HG03159 (cell line): ENCODE measurements around the gene MYO5A.
"Not testable (repeated sequence)": the region's sequence is repeated elsewhere in the genome, so short reads cannot be mapped to it uniquely, and the experiment has no call there.

Source experiments
- ATAC-seq: cut with Tn5 transposase; IDR thresholded peaks from one replicate; pipeline ENCODE4 v1.9.1; 2021; ENCODE audit warnings: mild to moderate bottlenecking, moderate library complexity; ENCODE audit not compliant: unreplicated experiment

Gene MYO5A

DNA sequence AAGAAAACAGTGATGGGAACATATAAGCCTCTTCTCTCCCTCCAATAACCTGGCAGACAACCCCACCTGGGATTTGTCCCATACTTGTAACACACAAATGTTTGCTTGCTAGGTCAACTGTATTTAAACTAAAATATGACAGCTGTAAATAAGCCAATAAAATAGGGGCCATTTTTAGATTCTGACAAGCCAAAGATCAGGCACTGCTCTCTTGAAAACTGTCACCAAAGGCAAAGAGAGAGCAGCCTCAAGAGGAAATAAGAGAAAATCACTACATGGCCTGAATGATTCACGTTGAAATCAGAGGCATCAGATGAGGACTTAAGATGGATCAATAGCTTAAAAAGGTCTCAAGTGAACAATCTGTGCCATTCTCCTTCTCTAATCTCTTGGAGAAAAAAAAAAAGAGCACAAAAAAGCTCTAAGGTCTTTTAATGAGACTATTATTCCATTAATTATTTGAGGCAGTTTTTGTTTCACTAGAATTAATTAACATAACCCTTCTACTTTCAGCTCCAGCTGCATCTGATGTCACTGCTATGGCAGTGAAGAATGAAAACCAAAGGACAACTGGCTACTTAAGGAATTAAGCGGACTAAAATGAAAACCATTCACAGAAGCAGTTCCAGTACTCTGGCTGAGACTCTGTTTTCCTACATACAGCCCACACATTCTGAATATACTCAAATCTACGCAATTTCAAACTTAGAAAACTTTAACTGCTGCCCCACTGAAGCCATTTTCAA, 19.0 kb downstream of the MYO5A start:
- no peak for ATAC-seq

DNA sequence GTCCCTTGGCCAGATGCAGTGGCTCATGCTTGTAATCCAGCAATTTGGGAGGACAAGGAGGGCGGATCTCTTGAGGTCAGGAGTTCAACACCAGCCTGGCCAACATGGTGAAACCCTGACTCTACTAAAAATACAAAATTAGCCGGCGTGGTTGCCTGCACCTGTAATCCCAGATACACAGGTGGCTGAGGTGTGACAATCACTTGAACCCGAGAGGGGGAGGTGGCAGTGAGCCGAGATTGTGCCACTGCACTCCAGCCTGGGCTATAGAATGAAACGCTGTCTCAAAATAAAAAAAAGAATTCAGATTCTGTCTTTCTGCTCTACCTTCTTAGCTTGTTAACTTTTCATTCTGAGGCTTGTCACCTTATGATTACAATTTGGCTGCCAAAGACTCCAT, 22.1 kb downstream of the MYO5A start:
- no peak for ATAC-seq

DNA sequence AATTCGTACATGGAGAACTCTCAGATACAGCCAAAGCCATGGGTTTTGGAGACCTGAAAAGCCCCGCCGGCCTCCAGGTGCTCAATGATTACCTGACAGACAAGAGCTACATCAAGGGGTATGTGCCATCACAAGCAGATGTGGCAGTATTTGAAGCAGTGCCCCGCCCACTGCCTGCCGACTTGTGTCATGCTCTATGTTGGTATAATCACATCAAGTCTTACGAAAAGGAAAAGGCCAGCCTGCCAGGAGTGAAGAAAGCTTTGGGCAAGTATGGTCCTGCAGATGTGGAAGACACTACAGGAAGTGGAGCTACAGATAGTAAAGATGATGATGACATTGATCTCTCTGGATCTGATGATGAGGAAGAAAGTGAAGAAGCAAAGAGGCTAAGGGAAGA, 23.5 kb downstream of the MYO5A start:
- ATAC-seq: no peak

DNA sequence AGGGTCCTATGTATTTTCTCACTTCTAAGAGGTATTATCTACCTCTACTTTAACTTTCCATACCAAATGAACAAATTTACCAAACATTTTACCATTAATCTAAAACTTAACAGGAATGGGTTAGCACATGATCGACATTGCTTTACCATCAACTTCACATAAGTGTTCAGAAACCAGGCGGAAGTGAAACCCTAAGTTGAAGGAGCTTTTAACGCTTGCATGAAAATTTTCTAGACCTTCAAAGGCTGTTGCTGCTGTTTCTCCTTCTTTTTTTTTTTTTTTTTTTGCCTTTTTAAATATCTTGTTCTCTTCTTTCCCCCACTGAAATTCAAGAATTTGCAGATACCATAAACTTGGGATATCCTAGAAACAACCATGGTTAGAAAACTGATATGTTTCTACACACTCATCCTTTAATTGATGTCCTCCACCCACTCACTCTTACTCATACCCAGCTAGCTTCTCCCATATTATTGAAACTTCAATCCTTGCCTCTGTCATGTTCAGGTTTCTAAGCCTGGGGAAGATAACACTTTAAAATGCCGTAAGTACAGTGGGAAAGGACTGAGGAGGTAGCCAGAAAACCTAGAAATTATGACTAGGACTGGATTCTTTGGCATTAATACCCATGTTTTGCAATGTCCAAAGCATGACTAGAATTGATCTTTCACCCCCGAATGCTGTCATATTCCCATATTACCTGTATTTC, 24.7 kb downstream of the MYO5A start:
- ATAC-seq: peak; percentile 87

DNA sequence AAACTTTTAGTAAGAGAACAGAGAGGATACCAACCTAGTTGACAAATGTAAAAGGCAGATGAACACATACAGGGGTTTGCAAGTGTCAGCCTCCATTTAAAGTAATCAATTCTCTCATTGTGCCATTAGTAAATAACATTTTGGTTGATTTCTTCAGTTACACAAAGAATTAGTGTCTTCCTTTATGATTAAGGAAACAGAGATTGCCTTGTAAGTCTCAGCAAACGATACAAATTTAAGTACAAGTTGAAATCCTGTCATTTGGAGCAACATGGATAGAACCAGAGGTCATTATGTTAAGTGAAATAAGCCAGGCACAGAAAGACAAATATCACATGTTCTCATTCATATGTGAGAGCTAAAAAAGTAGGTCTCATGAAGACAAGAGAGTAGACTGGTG, 26.1 kb downstream of the MYO5A start:
- no peak for ATAC-seq

DNA sequence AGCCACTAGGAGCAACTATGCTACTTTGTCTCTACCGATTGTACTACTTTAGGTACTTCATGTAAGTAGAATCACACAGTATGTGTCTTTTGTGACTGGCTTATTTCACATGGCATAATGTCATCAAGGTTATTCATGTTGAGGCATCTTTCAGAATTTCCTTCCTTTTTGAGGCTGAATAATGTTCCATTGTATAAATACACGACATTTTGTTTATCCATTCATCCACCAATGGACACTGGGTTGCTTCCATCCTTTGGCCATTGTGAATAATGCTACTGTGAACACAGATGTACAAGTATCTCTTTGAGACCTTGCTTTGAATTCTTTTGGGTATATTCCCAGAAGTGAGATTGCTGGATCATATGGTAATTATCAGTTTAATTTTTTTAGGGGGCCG, 29.2 kb downstream of the MYO5A start:
- no peak for ATAC-seq

DNA sequence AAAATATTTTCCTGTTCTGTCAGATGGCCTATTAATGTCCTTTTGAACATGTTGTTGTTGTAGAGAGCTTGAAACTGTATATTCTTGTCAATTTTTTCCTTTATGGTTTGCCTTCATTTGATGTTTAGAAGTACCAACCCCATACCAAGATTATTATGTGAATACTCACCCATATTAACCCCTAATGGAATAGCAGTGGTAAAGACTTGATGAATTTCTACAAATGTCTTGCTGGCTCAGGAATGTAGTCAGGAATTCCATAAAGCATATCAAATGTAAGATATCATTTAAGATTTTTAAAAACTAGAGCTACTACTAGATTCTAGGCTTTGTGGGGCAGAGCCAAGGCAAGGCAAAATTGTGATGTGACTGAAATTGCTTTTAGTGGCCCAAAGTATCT, 30.0 kb downstream of the MYO5A start:
- ATAC-seq: no peak

DNA sequence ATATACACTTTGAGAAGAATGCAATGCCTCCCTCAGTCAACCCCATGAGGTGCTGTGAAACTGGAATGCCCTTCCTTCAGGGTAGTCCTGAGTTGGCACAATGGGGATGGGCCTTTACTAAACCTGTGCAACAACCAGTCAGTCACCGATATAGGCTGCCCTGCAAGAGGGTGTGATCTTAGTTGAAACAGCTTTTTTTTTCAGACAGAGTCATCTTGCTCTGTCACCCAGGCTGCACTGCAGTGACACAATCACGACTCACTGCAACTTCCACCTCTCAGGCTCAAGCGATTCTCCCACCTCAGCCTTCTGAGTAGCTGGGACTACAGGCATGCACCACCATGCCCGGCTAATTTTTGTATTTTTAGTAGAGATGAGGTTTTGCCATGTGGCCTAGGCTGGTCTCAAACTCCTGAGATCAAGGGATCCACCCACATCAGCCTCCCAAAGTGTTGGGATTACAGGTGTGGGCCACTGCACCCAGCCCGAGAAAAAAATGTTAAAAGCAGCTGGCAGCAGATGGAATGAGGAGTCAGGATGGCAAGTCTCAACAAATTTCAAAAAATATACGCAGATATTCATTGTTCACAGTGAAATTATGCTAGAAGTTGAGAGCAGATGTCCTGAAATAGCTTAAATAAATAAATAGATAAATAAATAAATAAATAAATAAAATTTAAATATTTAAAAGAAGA, 31.8 kb downstream of the MYO5A start:
- ATAC-seq: no peak

DNA sequence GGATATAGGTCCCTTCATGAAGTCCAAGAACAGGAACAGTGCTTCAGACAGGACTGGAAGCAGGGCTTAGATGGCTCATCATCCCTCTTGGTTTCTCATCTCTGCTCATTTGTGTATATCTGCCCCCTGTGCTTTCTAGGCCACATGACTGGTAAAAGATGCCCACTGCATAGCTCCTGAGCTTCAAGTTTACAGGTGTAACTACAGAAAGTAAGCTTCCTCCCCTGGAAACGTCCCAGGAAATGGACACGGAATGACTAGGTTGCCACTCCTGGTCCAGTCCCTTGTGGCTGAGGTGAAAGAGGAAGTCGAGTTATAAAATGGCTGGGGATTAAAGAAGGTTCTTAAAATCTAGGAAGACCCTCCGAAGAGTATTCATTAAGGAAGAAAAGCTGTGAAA, 32.5 kb downstream of the MYO5A start:
- ATAC-seq: no peak

DNA sequence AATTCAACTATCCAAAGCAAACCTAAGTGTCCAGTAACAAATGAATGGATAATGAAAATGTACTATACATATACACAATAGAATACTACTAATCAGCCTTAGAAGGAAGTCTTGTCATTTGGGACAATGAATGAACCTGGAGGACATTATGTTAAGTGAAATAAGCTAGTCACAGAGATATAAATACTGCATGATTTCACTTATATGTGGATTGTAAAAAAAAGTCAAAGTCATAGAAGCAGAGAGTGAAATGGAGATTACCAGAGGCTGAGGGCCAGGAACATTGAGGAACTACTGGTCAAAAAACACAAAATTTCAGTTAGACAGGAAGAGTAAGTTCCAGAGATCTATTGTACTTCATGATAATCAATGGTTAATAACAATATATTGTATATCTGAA, 33.6 kb downstream of the MYO5A start:
- ATAC-seq: no peak

DNA sequence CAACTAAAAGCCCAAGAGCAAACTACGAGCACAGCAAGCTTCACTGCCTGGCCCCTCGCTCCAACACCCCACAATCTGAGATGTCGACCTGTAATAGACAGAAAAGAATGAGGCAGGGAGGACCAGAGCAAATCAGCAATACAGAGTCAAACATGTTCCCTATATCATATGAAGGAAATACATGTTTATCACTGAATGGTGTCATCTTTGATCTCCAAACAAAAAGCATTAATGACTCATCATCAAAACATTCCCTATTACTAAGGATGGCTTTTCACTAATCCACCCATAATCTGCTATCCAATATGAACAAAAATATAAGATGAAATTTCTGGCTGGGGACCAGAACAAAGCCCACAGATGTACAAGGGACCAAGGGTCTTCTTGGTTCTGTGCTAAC, 34.7 kb downstream of the MYO5A start:
- no peak for ATAC-seq

DNA sequence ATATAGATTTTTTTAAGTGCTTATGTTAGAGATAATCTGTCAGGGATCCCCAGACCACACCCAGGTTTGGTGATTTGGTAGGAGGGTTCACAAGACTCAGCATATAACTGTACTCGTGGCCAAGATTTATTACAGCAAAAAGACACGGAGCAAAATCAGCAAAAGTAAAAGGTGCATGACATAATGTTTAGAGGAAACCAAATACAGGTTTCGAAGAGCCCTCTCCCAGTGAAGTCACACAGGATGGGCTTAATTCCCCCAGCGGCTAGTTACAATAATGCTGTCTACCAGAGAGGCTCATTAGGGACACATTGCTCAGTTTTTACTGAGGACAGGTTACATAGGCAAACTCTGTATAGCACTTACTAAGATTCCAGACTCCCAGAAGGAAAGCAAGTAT, 36.5 kb downstream of the MYO5A start:
- ATAC-seq: no peak

DNA sequence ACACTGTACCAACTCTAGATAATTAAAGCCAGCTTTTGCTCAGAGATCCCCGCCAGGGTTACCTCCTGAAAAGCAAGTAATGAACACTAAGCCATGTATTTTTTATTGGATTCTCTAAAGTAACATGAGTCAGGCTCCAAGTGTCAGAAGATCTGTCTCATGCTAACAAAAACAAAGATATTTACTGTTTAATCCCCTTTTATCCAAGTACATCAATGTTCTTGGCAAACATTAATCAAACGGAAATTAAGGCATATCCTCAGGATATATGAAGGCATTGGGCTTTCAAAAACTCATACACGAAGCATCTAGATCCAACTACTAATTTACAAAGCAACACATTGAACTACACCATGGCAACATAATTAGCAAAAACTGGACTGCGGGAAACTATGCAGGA, 37.2 kb downstream of the MYO5A start:
- ATAC-seq: no peak

DNA sequence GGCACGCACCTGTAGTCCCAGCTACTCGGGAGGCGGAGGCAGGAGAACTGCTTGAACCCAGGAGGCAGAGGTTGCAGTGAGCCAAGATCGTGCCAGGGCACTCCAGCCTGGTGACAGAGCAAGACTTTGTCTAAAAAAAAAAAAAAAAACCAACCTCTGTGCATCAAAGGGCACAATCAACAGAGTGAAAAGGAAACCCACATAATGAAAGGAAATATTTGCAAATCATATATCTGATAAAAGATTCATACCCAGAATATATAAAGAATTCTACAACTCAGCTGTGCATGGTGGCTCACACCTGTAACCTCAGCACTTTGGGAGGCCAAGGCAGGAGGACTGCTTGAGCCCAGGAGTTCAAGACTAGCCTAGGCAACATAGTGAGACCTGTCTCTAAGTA, 39.2 kb downstream of the MYO5A start:
- not testable (repeated sequence) for ATAC-seq

DNA sequence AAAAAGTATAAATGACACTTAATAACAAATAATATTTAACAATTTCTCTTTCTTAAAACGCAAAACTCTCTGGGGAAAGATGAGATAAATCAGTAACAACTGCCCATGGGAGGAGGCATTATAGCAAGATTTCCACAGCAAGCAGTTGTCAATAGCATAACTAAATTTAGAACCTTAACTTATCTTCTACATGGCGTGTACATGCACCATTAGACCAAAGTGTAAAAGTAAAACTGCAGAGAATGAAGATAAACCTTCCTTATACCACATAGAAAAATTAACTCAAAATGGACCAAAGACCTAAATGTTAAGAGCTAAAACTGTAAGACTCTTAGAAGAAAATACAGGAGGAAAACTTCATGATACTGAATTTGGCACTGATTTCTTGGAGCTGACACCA, 39.9 kb downstream of the MYO5A start:
- no peak for ATAC-seq

DNA sequence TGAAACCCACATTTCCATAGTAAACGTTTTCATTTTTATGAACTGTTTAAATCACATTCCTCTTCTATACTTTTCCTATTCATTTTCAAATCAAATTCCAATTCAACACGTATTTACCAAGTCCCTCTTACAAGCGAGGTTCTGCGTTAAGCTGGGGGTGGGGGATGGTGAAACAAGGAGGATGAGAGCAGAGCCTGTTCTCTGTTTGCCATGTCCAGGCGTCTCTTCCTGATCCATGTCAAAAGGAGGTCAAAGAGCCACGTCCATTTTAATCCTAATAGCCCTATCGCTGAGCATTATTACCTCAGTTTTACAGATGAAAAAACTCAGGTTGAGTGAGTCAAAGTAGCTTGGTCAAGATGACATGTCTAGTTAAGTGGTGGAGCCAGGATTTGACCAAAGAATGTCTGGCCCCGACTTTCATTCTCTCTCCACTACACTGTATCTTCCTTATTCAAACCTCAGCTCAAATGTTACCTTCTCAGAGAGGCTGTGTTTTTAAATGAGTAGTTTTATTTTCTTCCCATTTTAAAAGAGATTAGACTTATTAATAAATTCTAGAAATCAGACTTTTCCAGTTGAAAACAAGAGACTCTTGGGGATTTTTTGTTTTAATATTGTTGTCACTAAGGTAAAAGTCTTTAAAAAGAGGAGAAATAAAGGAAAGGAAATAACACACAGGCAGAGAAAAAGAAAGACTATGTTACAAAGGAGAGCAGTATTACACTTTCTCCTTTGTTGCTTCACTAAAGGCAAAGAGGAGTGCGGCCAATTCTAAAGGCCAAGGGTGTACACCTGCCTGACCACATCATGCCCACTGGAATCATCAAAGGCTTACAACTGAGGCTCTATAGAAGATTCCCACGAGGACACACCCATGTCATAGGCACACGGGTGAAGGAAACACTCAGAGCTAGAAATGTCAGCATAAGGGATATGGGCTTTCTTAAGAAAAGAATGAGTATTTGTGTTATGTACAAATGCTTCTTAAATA, 42.4 kb downstream of the MYO5A start:
- ATAC-seq: no peak

DNA sequence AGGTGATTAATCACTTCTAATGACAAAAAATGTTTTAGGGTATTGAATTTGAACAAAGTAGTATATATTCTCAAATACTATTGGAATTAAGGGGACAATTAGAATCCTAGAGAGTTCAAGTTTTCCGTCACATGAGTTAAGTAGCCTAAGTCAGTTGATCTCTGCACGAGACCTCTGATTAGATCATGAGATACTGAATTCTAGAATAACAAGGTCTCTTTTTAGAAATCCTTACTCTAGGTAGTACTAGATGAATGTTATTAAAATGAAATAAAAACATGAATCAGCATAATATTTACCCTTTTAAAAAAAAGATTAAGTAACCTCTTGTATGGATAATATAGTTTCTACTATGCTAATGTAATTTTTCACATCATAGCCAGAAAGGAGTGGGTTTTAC, 43.4 kb downstream of the MYO5A start:
- no peak for ATAC-seq

DNA sequence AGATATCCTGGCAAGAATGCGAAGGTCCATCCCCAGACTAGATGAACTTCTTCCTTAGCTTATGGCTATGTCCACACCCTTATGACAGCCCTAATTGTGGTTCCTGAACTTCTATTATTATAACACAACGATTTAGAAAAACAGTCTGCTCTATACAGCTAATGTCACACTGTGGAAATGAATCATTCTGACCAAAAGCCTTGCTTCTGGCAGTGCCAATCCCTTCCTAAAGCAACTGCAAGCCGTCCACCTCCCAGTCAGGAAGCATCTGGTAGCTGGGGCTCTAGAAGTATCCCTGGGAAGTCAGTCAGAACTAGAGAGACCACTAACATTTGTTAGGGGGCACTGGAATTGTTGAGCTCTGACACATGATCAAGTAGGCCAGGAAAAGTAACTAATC, 45.0 kb downstream of the MYO5A start:
- no peak for ATAC-seq

DNA sequence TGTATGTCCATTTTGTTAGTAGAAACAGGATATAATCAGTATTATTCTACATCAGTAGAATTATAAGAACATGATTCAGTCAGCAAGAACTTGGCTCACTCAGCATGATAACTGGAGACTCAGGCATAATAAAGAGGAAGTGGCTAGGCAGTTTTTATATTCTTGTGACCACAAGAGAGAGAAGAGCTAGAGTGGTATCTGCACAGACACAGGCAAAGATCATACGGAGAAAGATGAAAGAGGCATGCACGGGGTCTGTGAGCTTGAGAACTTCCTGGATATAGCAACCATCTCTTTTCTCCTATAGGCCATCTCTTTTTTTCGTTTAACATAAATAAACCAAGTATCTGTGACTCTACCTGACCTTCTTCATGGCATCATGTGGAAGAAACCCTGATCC, 46.8 kb downstream of the MYO5A start:
- peak; percentile 98 for ATAC-seq

DNA sequence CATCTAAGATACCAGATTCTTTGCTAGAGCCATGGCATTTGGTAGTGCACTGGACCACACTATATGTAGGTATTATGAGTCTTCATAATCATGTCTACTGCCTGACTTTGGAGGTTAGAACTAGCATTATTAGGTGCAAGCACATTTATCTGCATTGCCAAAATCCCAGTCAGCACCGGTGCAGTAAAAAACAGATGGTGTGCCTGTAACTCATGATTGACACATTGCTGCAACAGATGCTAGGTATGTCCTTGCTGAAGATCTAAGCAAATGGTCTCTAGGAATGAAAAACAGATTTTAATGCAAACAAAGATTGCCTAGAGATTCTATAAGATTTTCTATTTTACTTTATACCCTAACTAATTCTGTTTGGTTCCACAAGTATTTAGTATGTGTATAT, 47.7 kb downstream of the MYO5A start:
- no peak for ATAC-seq

DNA sequence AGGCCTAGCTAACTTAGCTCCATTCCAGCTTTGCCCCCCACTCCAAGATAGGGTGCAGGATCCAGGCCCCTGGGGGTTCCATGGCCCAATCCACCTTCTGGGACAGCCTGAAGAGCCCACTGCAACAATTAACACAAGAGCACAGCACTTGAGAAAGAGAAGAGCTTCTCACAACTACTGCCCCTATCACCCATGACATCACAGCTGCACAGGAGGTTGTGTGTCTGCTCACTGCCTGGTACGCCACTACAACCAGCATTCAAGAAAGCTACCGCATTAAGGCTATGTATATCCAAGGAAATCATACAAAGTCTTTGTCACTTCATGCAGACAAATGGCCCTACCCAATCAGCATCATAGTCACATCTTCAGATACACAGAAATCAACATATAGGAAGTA, 62.0 kb downstream of the MYO5A start:
- no peak for ATAC-seq
